CD14-positive monocyte (primary cell): ENCODE data around the gene PAPPA. TPM values are rescaled to one million over a fixed set of nuclear protein-coding genes. Genes with fewer than 3 reads are reported as not detected.

ENCODE experiments used
- DNase-seq, 3 donors: peaks; one replicate each; pipeline ENCODE4 v3.0.0-alpha.2; 2011 to 2022
- H2AFZ ChIP-seq: 2 replicates; pipeline ENCODE4 v1.6.0; 2012; ENCODE audit warnings: mild to moderate bottlenecking, low read depth, low read length, inconsistent platforms; ENCODE audit not compliant: insufficient read depth, poor library complexity, severe bottlenecking
- H3K27ac ChIP-seq, 2 donors: 1 replicate in 1 of 2; 2 replicates in 1 of 2; pipeline ENCODE4 v1.5.1; 2012 to 2013; ENCODE audit warnings: low read length in 2 of 2, control low read depth in 1 of 2, inconsistent platforms in 1 of 2, low read depth in 1 of 2, mild to moderate bottlenecking in 1 of 2
- H3K27me3 ChIP-seq, 2 donors: one replicate each; pipeline versions ENCODE4 v1.6.0 to v1.6.1; 2011 to 2013; ENCODE audit warnings: low read length in 2 of 2; ENCODE audit not compliant: control insufficient read depth in 2 of 2, insufficient read depth in 2 of 2
- H3K36me3 ChIP-seq, 2 donors: replicated peaks in 1 of 2; 1 replicate in 1 of 2; 2 replicates in 1 of 2; pipeline versions ENCODE4 v1.5.1 to v1.6.1; 2012 to 2013; ENCODE audit warnings: low read length in 2 of 2, control low read depth in 1 of 2, inconsistent platforms in 1 of 2, mild to moderate bottlenecking in 1 of 2; ENCODE audit not compliant: insufficient read depth in 2 of 2, control insufficient read depth in 1 of 2
- H3K4me1 ChIP-seq, 2 donors: 1 replicate in 1 of 2; 2 replicates in 1 of 2; pipeline versions ENCODE4 v1.5.1 to v1.6.1; 2012 to 2013; ENCODE audit warnings: low read length in 2 of 2, control low read depth in 1 of 2, inconsistent platforms in 1 of 2, mild to moderate bottlenecking in 1 of 2, moderate library complexity in 1 of 2; ENCODE audit not compliant: insufficient read depth in 2 of 2, control insufficient read depth in 1 of 2
- H3K4me2 ChIP-seq: replicated peaks from 2 replicates; pipeline ENCODE3; 2012; ENCODE audit warnings: low read length, moderate library complexity, mild to moderate bottlenecking; ENCODE audit not compliant: poor library complexity, severe bottlenecking; ENCODE audit errors: extremely low read depth
- H3K4me3 ChIP-seq, 3 experiments: fragments of 200-600 bp in 1 of 3; sonication (generic) in 1 of 3; replicated peaks in 1 of 3; 1 replicate in 2 of 3; 2 replicates in 1 of 3; pipeline ENCODE4 v1.5.1; 2011 to 2013; ENCODE audit warnings: low read length in 3 of 3, mild to moderate bottlenecking in 3 of 3, control low read depth in 2 of 3, low read depth in 2 of 3, inconsistent platforms in 1 of 3, moderate library complexity in 1 of 3
- H3K79me2 ChIP-seq: 2 replicates; pipeline ENCODE4 v1.6.0; 2012; ENCODE audit warnings: mild to moderate bottlenecking, control low read depth, inconsistent platforms, low read length, moderate library complexity; ENCODE audit not compliant: insufficient read depth
- H3K9ac ChIP-seq: 2 replicates; pipeline ENCODE4 v1.6.0; 2017; ENCODE audit warnings: low read length, mild to moderate bottlenecking; ENCODE audit not compliant: insufficient read depth, poor library complexity, severe bottlenecking
- H3K9me3 ChIP-seq, 2 donors: replicated peaks in 1 of 2; 1 replicate in 1 of 2; 2 replicates in 1 of 2; pipeline versions ENCODE4 v1.5.1 to v1.6.1; 2012 to 2013; ENCODE audit warnings: low read length in 2 of 2, control low read depth in 1 of 2; ENCODE audit not compliant: control insufficient read depth in 1 of 2, insufficient read depth in 1 of 2
- H4K20me1 ChIP-seq: 2 replicates; pipeline ENCODE4 v1.6.0; 2012; ENCODE audit warnings: mild to moderate bottlenecking, low read length, control low read depth, moderate library complexity; ENCODE audit not compliant: insufficient read depth
- H3K27ac Mint-ChIP-seq, 7 donors: one replicate each; pipeline ENCODE4 v1.8.0; 2020; ENCODE audit warnings: mild to moderate bottlenecking in 7 of 7, mixed read lengths in 7 of 7, moderate library complexity in 6 of 7, inconsistent platforms in 2 of 7
- H3K27me3 Mint-ChIP-seq, 3 donors: one replicate each; pipeline ENCODE4 v1.8.0; 2021 to 2022; ENCODE audit warnings: low read depth in 3 of 3, mild to moderate bottlenecking in 3 of 3, mixed read lengths in 3 of 3, moderate library complexity in 3 of 3, inconsistent platforms in 1 of 3
- H3K36me3 Mint-ChIP-seq, 2 donors: one replicate each; pipeline ENCODE4 v1.8.0; 2020; ENCODE audit warnings: mixed read lengths in 2 of 2, inconsistent platforms in 1 of 2, mild to moderate bottlenecking in 1 of 2
- H3K4me1 Mint-ChIP-seq: one replicate; pipeline ENCODE4 v1.8.0; 2020; ENCODE audit warnings: mild to moderate bottlenecking, mixed read lengths
- H3K4me3 Mint-ChIP-seq, 2 donors: one replicate each; pipeline ENCODE4 v1.8.0; 2020; ENCODE audit warnings: mild to moderate bottlenecking in 2 of 2, mixed read lengths in 2 of 2, moderate library complexity in 1 of 2
- H3K9me3 Mint-ChIP-seq, 7 donors: one replicate each; pipeline ENCODE4 v1.8.0; 2020 to 2022; ENCODE audit warnings: mixed read lengths in 7 of 7, mild to moderate bottlenecking in 6 of 7, moderate library complexity in 6 of 7, inconsistent platforms in 2 of 7
- WGBS: methylation state at CpG from one replicate; pipeline ENCODE4 v1.1.5; 2013; ENCODE audit warnings: missing lambda C conversion rate; ENCODE audit not compliant: insufficient coverage; 5-methylcytosine and 5-hydroxymethylcytosine counted together
- intact Hi-C, 2 donors: fragments of 100-400 bp; cut with micrococcal nuclease; formaldehyde crosslinking; loops; one replicate each; pipeline versions ENCODE4 v1.15.0 to v1.15.1; 2023
- polyA plus RNA-seq, 3 donors: library from polyadenylated mRNA; depleted of rRNA in 1 of 3; unstranded in 2 of 3; stranded (reverse) in 1 of 3; fragments of 300-500 nt in 2 of 3; fragments of >200 nt in 1 of 3; fragmentation: Illumina TruSeq in 2 of 3; gene quantifications; 1 replicate in 2 of 3; 2 replicates in 1 of 3; pipeline ENCODE4 v1.2.3, GENCODE V29; 2012 to 2021
- TF ChIP-seq, protein P1 (sequence below): fragments of 200-600 bp; IDR thresholded peaks from one replicate; pipeline ENCODE4 v1.8.0; 2022; ENCODE audit warnings: antibody characterized with exemption, mild to moderate bottlenecking

The PAPPA gene
- polyA plus RNA-seq, 3 donors = not detected

DNA sequence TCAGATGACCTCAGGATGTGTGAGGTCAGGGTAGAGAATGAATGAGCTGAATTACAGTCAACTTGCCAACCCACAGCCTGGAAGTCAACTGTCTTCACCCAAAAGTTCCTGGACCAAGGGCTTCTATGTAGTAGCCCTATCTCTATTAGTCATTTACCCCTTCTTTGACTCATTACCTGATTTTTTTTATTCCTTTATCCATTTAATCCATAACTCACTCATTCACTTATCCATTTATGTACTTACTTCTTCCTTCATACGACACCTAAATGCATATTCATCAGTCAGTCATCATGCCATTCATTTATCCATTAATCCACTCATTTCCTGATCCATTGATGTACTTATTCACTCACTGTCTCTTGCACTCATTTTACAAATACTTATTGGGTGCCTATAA, 212.7 kb downstream of the PAPPA start:
- no peak overlapping the region for H3K27ac ChIP-seq
- TF ChIP-seq, protein P1, sequence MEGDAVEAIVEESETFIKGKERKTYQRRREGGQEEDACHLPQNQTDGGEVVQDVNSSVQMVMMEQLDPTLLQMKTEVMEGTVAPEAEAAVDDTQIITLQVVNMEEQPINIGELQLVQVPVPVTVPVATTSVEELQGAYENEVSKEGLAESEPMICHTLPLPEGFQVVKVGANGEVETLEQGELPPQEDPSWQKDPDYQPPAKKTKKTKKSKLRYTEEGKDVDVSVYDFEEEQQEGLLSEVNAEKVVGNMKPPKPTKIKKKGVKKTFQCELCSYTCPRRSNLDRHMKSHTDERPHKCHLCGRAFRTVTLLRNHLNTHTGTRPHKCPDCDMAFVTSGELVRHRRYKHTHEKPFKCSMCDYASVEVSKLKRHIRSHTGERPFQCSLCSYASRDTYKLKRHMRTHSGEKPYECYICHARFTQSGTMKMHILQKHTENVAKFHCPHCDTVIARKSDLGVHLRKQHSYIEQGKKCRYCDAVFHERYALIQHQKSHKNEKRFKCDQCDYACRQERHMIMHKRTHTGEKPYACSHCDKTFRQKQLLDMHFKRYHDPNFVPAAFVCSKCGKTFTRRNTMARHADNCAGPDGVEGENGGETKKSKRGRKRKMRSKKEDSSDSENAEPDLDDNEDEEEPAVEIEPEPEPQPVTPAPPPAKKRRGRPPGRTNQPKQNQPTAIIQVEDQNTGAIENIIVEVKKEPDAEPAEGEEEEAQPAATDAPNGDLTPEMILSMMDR = no peak
- Mint-ChIP-seq H3K27ac (no peak overlapping the region), H3K36me3 (no peaks in the 10 kb centered on the region), H3K27me3 (peaks cover 1 to 4% (median 2%) of the 10 kb centered on the region in 3 donors), H3K4me3 (no peak overlapping the region), H3K9me3 (peaks cover 0 to 3% (median 0%) of the 10 kb centered on the region in 7 donors), H3K4me1 (no peaks in the 10 kb centered on the region)
- 100% methylated on average over 1 of the region's 1 CpG for WGBS
- no peak for DNase-seq
- no peak overlapping the region for H3K4me3 ChIP-seq
- no peaks in the 10 kb centered on the region for H3K27me3 ChIP-seq
- no peak overlapping the region for H3K4me2 ChIP-seq
- H4K20me1 ChIP-seq = no peaks in the 10 kb centered on the region
- H3K9me3 ChIP-seq = no peaks in the 10 kb centered on the region
- intact Hi-C loops = no loop called here
- no peaks in the 10 kb centered on the region for H3K79me2 ChIP-seq
- no peaks in the 10 kb centered on the region for H3K4me1 ChIP-seq
- H3K36me3 ChIP-seq = no peaks in the 10 kb centered on the region
- H2AFZ ChIP-seq = no peak overlapping the region
- no peak overlapping the region for H3K9ac ChIP-seq

DNA sequence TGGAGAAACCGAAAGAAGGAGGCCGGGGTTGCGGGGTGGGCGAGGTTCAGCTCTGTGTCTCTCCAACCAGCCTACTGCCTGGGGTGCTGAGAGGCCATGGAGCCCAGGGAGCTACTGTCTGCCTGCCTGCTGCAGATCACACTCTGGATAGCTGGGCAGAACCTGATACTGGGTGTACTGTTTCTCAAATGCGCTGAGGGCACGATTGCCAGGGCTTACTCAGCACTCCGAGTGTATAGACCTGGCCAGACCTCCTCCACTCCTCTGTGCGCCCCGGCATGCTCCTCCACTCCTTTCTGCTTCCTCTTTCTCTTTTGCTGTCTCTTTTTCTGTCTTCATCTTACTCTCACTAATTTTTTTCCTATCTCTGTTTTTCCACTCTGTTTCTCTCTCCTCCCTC, 215.1 kb downstream of the PAPPA start:
- 95% methylated on average over 9 of the region's 9 CpGs for WGBS
- Mint-ChIP-seq H3K4me3 (no peak overlapping the region), H3K9me3 (peaks cover 0 to 3% (median 0%) of the 10 kb centered on the region in 7 donors), H3K27me3 (peaks cover 0 to 4% (median 1%) of the 10 kb centered on the region in 3 donors), H3K36me3 (no peaks in the 10 kb centered on the region), H3K4me1 (no peaks in the 10 kb centered on the region), H3K27ac (no peak overlapping the region)
- Histone ChIP-seq H3K79me2 (no peaks in the 10 kb centered on the region), H3K27ac (no peak overlapping the region), H3K9ac (no peak overlapping the region), H3K9me3 (no peaks in the 10 kb centered on the region), H3K36me3 (no peaks in the 10 kb centered on the region), H3K4me2 (no peak overlapping the region), H4K20me1 (no peaks in the 10 kb centered on the region), H3K4me1 (no peaks in the 10 kb centered on the region), H3K27me3 (no peaks in the 10 kb centered on the region), H2AFZ (no peak overlapping the region), H3K4me3 (no peak overlapping the region)
- DNase-seq = no peak
- TF ChIP-seq, protein P1 = no peak
- intact Hi-C loops = no loop called here
